Measurements from ENCODE around the gene IGFN1.

The IGFN1 gene

GRCh38 chr1:201190005-201190404 is 619 bp upstream of the IGFN1 start:
- Histone ChIP-seq H2AK5ac (ENCODE audit: low read length) (no peak overlapping the region), H3K9ac (ENCODE audit: low read length) (no peak overlapping the region), H3K4me2 (ENCODE audit: low read length) (no peak overlapping the region), H3K56ac (ENCODE audit: low read length) (no peak overlapping the region), H2BK120ac (ENCODE audit: low read depth, low read length) (no peak overlapping the region), H3K4ac (ENCODE audit: low read depth, low read length) (no peak overlapping the region), H2BK5ac (ENCODE audit: low read length) (no peak overlapping the region), H3K4me1 (ENCODE audit: control insufficient read depth, low read depth, low read length) (no peaks in the 10 kb centered on the region), H3K4me3 (ENCODE audit: low read length) (no peak overlapping the region), H3K79me1 (ENCODE audit: low read length) (no peaks in the 10 kb centered on the region), H3K23ac (ENCODE audit: low read length) (no peak overlapping the region), H4K8ac (ENCODE audit: low read depth, low read length) (no peak overlapping the region), H4K5ac (ENCODE audit: low read length) (no peak overlapping the region), H3K36me3 (ENCODE audit: control insufficient read depth, insufficient read depth, low read length) (no peaks in the 10 kb centered on the region), H3K27me3 (ENCODE audit: insufficient read depth, low read length, poor library complexity) (no peaks in the 10 kb centered on the region), H3K18ac (ENCODE audit: low read length) (no peak overlapping the region), H3K79me2 (ENCODE audit: control insufficient read depth, insufficient read depth, low read length) (no peaks in the 10 kb centered on the region), H3K27ac (ENCODE audit: low read depth, low read length) (no peak overlapping the region), H2BK15ac (replicated peaks; ENCODE audit: low read depth) (no peak overlapping the region)
- WGBS (ENCODE audit: extremely low coverage, insufficient coverage, low lambda C conversion rate), result no CpG with 5 or more reads among the region's 6 CpGs
- DNase-seq, result no peak

DNA sequence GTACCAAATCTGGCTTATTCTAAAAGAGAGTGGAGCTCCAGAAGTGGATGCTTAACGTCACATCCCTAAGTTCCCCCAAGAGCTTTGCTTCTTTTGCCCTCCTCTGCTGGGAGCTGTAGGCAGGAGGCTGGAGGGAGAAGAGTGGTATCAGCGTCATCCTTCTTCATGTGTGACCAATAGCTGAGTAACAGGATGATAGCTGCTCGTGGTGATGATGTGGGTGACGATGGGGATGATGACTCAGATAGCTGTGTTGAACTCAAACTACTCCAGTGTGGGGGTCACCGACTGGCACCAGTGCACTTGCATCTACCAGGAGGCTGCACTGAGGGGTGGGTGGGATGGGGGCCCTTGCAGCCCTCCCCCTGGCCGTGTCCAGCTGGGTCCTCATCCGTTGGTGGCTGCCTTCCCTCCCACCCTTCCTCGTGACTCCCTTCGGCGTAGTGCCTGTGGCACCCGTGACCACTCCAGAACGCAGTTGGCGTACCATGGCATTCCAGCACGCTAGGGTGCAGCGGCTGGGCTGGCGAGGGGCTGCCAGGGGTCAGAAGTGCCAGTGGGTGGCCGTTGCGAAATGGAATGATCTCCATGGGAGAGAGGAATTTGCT is 1.1 kb downstream of the IGFN1 start:
- H3K4ac ChIP-seq (ENCODE audit: low read depth, low read length), result no peak overlapping the region
- DNase-seq, result no peak
- no peaks in the 10 kb centered on the region for H3K27me3 ChIP-seq (ENCODE audit: insufficient read depth, low read length, poor library complexity)
- no peak overlapping the region for H3K27ac ChIP-seq (ENCODE audit: low read depth, low read length)
- H2BK5ac ChIP-seq (ENCODE audit: low read length), result no peak overlapping the region
- no peaks in the 10 kb centered on the region for H3K4me1 ChIP-seq (ENCODE audit: control insufficient read depth, low read depth, low read length)
- H3K79me2 ChIP-seq (ENCODE audit: control insufficient read depth, insufficient read depth, low read length), result no peaks in the 10 kb centered on the region
- no CpG with 5 or more reads among the region's 18 CpGs for whole genome bisulfite sequencing (ENCODE audit: extremely low coverage, insufficient coverage, low lambda C conversion rate)
- H3K56ac ChIP-seq (ENCODE audit: low read length), result no peak overlapping the region
- H2BK120ac ChIP-seq (ENCODE audit: low read depth, low read length), result no peak overlapping the region
- H3K36me3 ChIP-seq (ENCODE audit: control insufficient read depth, insufficient read depth, low read length), result no peaks in the 10 kb centered on the region
- H3K23ac ChIP-seq (ENCODE audit: low read length), result no peak overlapping the region
- H2BK15ac ChIP-seq (replicated peaks; ENCODE audit: low read depth), result no peak overlapping the region
- H2AK5ac ChIP-seq (ENCODE audit: low read length), result no peak overlapping the region
- no peak overlapping the region for H4K5ac ChIP-seq (ENCODE audit: low read length)
- no peak overlapping the region for H3K4me3 ChIP-seq (ENCODE audit: low read length)
- no peaks in the 10 kb centered on the region for H3K79me1 ChIP-seq (ENCODE audit: low read length)
- no peak overlapping the region for H3K9ac ChIP-seq (ENCODE audit: low read length)
- no peak overlapping the region for H3K18ac ChIP-seq (ENCODE audit: low read length)
- no peak overlapping the region for H4K8ac ChIP-seq (ENCODE audit: low read depth, low read length)
- H3K4me2 ChIP-seq (ENCODE audit: low read length), result no peak overlapping the region

DNA sequence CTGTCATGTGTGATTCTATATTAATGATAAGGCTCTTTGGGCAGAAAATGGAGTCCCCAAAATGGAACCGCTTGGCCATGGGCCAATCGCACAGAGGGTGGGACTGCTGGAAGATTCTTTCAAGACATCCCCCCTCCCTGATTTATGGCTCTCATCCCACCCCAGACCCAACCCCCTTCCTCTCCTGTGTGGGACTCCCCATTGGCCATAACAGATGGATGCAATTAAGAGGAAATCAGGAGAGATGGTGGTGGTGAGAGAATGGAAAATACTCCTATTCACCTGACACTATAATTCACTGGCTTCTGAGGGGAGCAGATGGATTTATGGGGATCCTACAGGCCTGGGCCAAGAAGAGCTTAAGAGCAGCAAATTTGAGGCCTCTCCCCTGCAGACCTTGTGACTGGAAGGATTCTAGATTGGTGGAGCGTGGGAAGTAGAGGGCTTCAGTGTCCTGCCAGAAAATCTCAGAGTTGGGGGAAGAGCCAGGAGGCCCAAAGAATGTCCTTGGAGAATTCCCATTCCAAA is 1.7 kb downstream of the IGFN1 start:
- H3K36me3 ChIP-seq (ENCODE audit: control insufficient read depth, insufficient read depth, low read length), result no peaks in the 10 kb centered on the region
- H3K27ac ChIP-seq (ENCODE audit: low read depth, low read length), result no peak overlapping the region
- no peak overlapping the region for H3K4ac ChIP-seq (ENCODE audit: low read depth, low read length)
- no peak overlapping the region for H2BK15ac ChIP-seq (replicated peaks; ENCODE audit: low read depth)
- WGBS (ENCODE audit: extremely low coverage, insufficient coverage, low lambda C conversion rate), result no CpG with 5 or more reads among the region's 3 CpGs
- H3K27me3 ChIP-seq (ENCODE audit: insufficient read depth, low read length, poor library complexity), result no peaks in the 10 kb centered on the region
- H3K18ac ChIP-seq (ENCODE audit: low read length), result no peak overlapping the region
- no peak overlapping the region for H2BK120ac ChIP-seq (ENCODE audit: low read depth, low read length)
- H3K23ac ChIP-seq (ENCODE audit: low read length), result no peak overlapping the region
- H4K5ac ChIP-seq (ENCODE audit: low read length), result no peak overlapping the region
- H3K4me3 ChIP-seq (ENCODE audit: low read length), result no peak overlapping the region
- no peak overlapping the region for H4K8ac ChIP-seq (ENCODE audit: low read depth, low read length)
- H3K4me1 ChIP-seq (ENCODE audit: control insufficient read depth, low read depth, low read length), result no peaks in the 10 kb centered on the region
- H2AK5ac ChIP-seq (ENCODE audit: low read length), result no peak overlapping the region
- no peak overlapping the region for H2BK5ac ChIP-seq (ENCODE audit: low read length)
- no peak overlapping the region for H3K9ac ChIP-seq (ENCODE audit: low read length)
- no peak overlapping the region for H3K4me2 ChIP-seq (ENCODE audit: low read length)
- H3K79me2 ChIP-seq (ENCODE audit: control insufficient read depth, insufficient read depth, low read length), result no peaks in the 10 kb centered on the region
- H3K56ac ChIP-seq (ENCODE audit: low read length), result no peak overlapping the region
- no peaks in the 10 kb centered on the region for H3K79me1 ChIP-seq (ENCODE audit: low read length)
- no peak for DNase-seq

DNA sequence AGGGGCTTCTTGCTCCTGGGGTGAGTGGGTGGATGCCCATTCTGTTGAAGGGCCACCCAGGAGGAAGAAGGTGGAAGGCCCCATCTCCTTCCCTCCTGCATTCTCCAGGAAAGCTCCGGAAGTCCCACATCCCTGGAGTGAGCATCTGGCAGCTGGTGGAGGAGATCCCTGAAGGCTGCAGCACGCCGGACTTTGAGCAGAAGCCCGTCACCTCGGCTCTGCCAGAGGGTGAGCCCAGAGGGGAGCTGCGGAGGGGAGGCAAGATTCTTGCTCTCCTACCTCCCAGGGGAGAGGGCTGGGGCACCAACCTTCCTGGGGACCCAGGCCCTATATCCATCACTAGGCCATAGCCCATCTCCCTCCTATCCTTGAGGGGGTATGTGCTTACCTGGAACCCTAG is 3.4 kb downstream of the IGFN1 start:
- no CpG with 5 or more reads among the region's 6 CpGs for whole genome bisulfite sequencing (ENCODE audit: extremely low coverage, insufficient coverage, low lambda C conversion rate)
- no peak overlapping the region for H2BK5ac ChIP-seq (ENCODE audit: low read length)
- H3K4me1 ChIP-seq (ENCODE audit: control insufficient read depth, low read depth, low read length), result no peaks in the 10 kb centered on the region
- no peak overlapping the region for H3K4ac ChIP-seq (ENCODE audit: low read depth, low read length)
- H3K79me2 ChIP-seq (ENCODE audit: control insufficient read depth, insufficient read depth, low read length), result no peaks in the 10 kb centered on the region
- H3K4me2 ChIP-seq (ENCODE audit: low read length), result no peak overlapping the region
- H3K23ac ChIP-seq (ENCODE audit: low read length), result no peak overlapping the region
- no peak overlapping the region for H2BK15ac ChIP-seq (replicated peaks; ENCODE audit: low read depth)
- no peaks in the 10 kb centered on the region for H3K27me3 ChIP-seq (ENCODE audit: insufficient read depth, low read length, poor library complexity)
- no peak overlapping the region for H4K8ac ChIP-seq (ENCODE audit: low read depth, low read length)
- DNase-seq, result no peak
- no peak overlapping the region for H2BK120ac ChIP-seq (ENCODE audit: low read depth, low read length)
- no peak overlapping the region for H3K18ac ChIP-seq (ENCODE audit: low read length)
- H3K9ac ChIP-seq (ENCODE audit: low read length), result no peak overlapping the region
- no peak overlapping the region for H3K27ac ChIP-seq (ENCODE audit: low read depth, low read length)
- H3K79me1 ChIP-seq (ENCODE audit: low read length), result no peaks in the 10 kb centered on the region
- no peak overlapping the region for H4K5ac ChIP-seq (ENCODE audit: low read length)
- no peak overlapping the region for H3K4me3 ChIP-seq (ENCODE audit: low read length)
- H3K36me3 ChIP-seq (ENCODE audit: control insufficient read depth, insufficient read depth, low read length), result no peaks in the 10 kb centered on the region
- no peak overlapping the region for H2AK5ac ChIP-seq (ENCODE audit: low read length)
- no peak overlapping the region for H3K56ac ChIP-seq (ENCODE audit: low read length)

GRCh38 chr1:201198598-201198997 is 8.0 kb downstream of the IGFN1 start:
- no peak overlapping the region for H3K18ac ChIP-seq (ENCODE audit: low read length)
- no peak overlapping the region for H2BK15ac ChIP-seq (replicated peaks; ENCODE audit: low read depth)
- no peak overlapping the region for H3K9ac ChIP-seq (ENCODE audit: low read length)
- H3K4me3 ChIP-seq (ENCODE audit: low read length), result no peak overlapping the region
- H3K4me2 ChIP-seq (ENCODE audit: low read length), result no peak overlapping the region
- H4K8ac ChIP-seq (ENCODE audit: low read depth, low read length), result no peak overlapping the region
- no peak overlapping the region for H3K23ac ChIP-seq (ENCODE audit: low read length)
- no CpG with 5 or more reads among the region's 3 CpGs for WGBS (ENCODE audit: extremely low coverage, insufficient coverage, low lambda C conversion rate)
- H3K56ac ChIP-seq (ENCODE audit: low read length), result no peak overlapping the region
- H3K79me1 ChIP-seq (ENCODE audit: low read length), result no peaks in the 10 kb centered on the region
- DNase-seq, result no peak
- no peak overlapping the region for H3K27ac ChIP-seq (ENCODE audit: low read depth, low read length)
- H3K4ac ChIP-seq (ENCODE audit: low read depth, low read length), result no peak overlapping the region
- no peaks in the 10 kb centered on the region for H3K27me3 ChIP-seq (ENCODE audit: insufficient read depth, low read length, poor library complexity)
- H2BK120ac ChIP-seq (ENCODE audit: low read depth, low read length), result no peak overlapping the region
- no peaks in the 10 kb centered on the region for H3K4me1 ChIP-seq (ENCODE audit: control insufficient read depth, low read depth, low read length)
- no peaks in the 10 kb centered on the region for H3K36me3 ChIP-seq (ENCODE audit: control insufficient read depth, insufficient read depth, low read length)
- no peak overlapping the region for H2BK5ac ChIP-seq (ENCODE audit: low read length)
- H3K79me2 ChIP-seq (ENCODE audit: control insufficient read depth, insufficient read depth, low read length), result no peaks in the 10 kb centered on the region
- H2AK5ac ChIP-seq (ENCODE audit: low read length), result no peak overlapping the region
- no peak overlapping the region for H4K5ac ChIP-seq (ENCODE audit: low read length)

DNA sequence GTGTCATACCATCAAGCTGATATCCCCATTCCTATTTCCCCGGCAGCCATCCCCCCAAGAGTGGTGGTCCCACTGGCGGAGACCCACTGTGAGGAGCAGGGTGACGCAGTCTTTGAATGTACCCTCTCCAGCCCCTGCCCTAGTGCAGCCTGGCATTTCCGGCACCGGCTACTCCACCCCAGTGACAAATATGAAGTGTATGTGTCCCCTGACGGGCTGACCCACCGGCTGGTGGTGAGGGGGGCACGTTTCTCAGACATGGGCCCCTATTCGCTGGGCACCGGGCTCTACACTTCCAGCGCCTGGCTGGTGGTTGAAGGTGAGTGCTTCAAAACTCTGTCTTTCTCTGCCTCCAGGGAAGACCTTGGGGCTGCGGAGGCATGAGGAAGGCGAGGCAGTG is 14.4 kb downstream of the IGFN1 start:
- Histone ChIP-seq H3K23ac (ENCODE audit: low read length) (no peak overlapping the region), H3K79me2 (ENCODE audit: control insufficient read depth, insufficient read depth, low read length) (no peaks in the 10 kb centered on the region), H2BK120ac (ENCODE audit: low read depth, low read length) (no peak overlapping the region), H3K79me1 (ENCODE audit: low read length) (no peaks in the 10 kb centered on the region), H4K5ac (ENCODE audit: low read length) (no peak overlapping the region), H3K4me2 (ENCODE audit: low read length) (no peak overlapping the region), H2BK5ac (ENCODE audit: low read length) (no peak overlapping the region), H4K8ac (ENCODE audit: low read depth, low read length) (no peak overlapping the region), H3K56ac (ENCODE audit: low read length) (no peak overlapping the region), H3K18ac (ENCODE audit: low read length) (no peak overlapping the region), H3K4me1 (ENCODE audit: control insufficient read depth, low read depth, low read length) (no peaks in the 10 kb centered on the region), H3K4me3 (ENCODE audit: low read length) (no peak overlapping the region), H3K4ac (ENCODE audit: low read depth, low read length) (no peak overlapping the region), H3K9ac (ENCODE audit: low read length) (no peak overlapping the region), H3K27ac (ENCODE audit: low read depth, low read length) (no peak overlapping the region), H3K36me3 (ENCODE audit: control insufficient read depth, insufficient read depth, low read length) (no peaks in the 10 kb centered on the region), H3K27me3 (ENCODE audit: insufficient read depth, low read length, poor library complexity) (no peaks in the 10 kb centered on the region), H2AK5ac (ENCODE audit: low read length) (no peak overlapping the region), H2BK15ac (replicated peaks; ENCODE audit: low read depth) (no peak overlapping the region)
- DNase-seq, result no peak
- WGBS (ENCODE audit: extremely low coverage, insufficient coverage, low lambda C conversion rate), result no CpG with 5 or more reads among the region's 13 CpGs

All from mesendoderm (in vitro differentiated cells).